GM23248 (cell line): Measurements from ENCODE around the gene SPAG9. TPM values are rescaled to one million over a fixed set of nuclear protein-coding genes. Genes with fewer than 3 reads are reported as not detected.

ENCODE experiments used
- DNase-seq: peaks from one replicate; pipeline ENCODE4 v3.0.0-alpha.2; 2015
- H2AFZ ChIP-seq: fragments of 200-600 bp; sonication (generic); 2 replicates; pipeline ENCODE4 v1.6.1; 2016; ENCODE audit warnings: antibody characterized with exemption
- H3F3A ChIP-seq: fragments of 200-600 bp; sonication (generic); 2 replicates; pipeline ENCODE4 v1.6.1; 2016; ENCODE audit warnings: mild to moderate bottlenecking, antibody characterized with exemption, mixed run types; ENCODE audit not compliant: insufficient read depth
- H3K27ac ChIP-seq: fragments of 200-600 bp; sonication (generic); 2 replicates; pipeline ENCODE4 v1.5.1; 2016; ENCODE audit warnings: mild to moderate bottlenecking
- H3K27me3 ChIP-seq: fragments of 200-600 bp; sonication (generic); replicated peaks from 2 replicates; pipeline ENCODE4 v1.6.1; 2016; ENCODE audit warnings: mild to moderate bottlenecking; ENCODE audit not compliant: insufficient read depth
- H3K36me3 ChIP-seq: fragments of 200-600 bp; sonication (generic); 2 replicates; pipeline ENCODE4 v1.6.1; 2016; ENCODE audit warnings: low read depth, mild to moderate bottlenecking
- H3K4me1 ChIP-seq: fragments of 200-600 bp; sonication (generic); 2 replicates; pipeline ENCODE4 v1.6.1; 2016; ENCODE audit warnings: mild to moderate bottlenecking; ENCODE audit not compliant: insufficient read depth
- H3K4me2 ChIP-seq: fragments of 200-600 bp; sonication (generic); one replicate; pipeline ENCODE4 v1.6.1; 2016; ENCODE audit warnings: mild to moderate bottlenecking; ENCODE audit not compliant: unreplicated experiment
- H3K4me3 ChIP-seq: fragments of 200-600 bp; sonication (generic); 2 replicates; pipeline ENCODE4 v1.5.1; 2016; ENCODE audit warnings: mild to moderate bottlenecking
- H3K79me2 ChIP-seq: fragments of 200-600 bp; sonication (generic); 2 replicates; pipeline ENCODE4 v1.6.1; 2016; ENCODE audit warnings: mild to moderate bottlenecking; ENCODE audit not compliant: insufficient read depth
- H3K9ac ChIP-seq: fragments of 200-600 bp; sonication (generic); 2 replicates; pipeline ENCODE4 v1.6.1; 2016; ENCODE audit warnings: mild to moderate bottlenecking
- H3K9me2 ChIP-seq: fragments of 200-600 bp; sonication (generic); 2 replicates; pipeline ENCODE4 v1.6.1; 2016; ENCODE audit warnings: mixed run types, mild to moderate bottlenecking, moderate library complexity; ENCODE audit not compliant: insufficient read depth
- H3K9me3 ChIP-seq: fragments of 200-600 bp; sonication (generic); one replicate; pipeline ENCODE4 v1.6.1; 2017; ENCODE audit warnings: low read depth
- H4K20me1 ChIP-seq: fragments of 200-600 bp; sonication (generic); 2 replicates; pipeline ENCODE4 v1.6.0; 2016; ENCODE audit not compliant: insufficient read depth
- EZH2 ChIP-seq: fragments of 200-600 bp; sonication (generic); IDR thresholded peaks from 2 replicates; pipeline ENCODE4 v1.6.1; 2018; ENCODE audit warnings: antibody characterized with exemption, mild to moderate bottlenecking; ENCODE audit not compliant: insufficient read depth, poor library complexity, severe bottlenecking
- EZH2phosphoT487 ChIP-seq: fragments of 200-600 bp; sonication (generic); IDR thresholded peaks from 2 replicates; pipeline ENCODE4 v1.6.1; 2018; ENCODE audit warnings: antibody characterized with exemption, moderate library complexity, mild to moderate bottlenecking, low read depth; ENCODE audit not compliant: insufficient read depth
- WGBS, 2 experiments: methylation state at CpG; one replicate each; pipeline ENCODE4 v1.1.6; 2015 to 2017; ENCODE audit warnings: low lambda C conversion rate in 2 of 2, low coverage in 1 of 2; ENCODE audit errors: missing lambda C conversion rate in 2 of 2; 5-methylcytosine and 5-hydroxymethylcytosine counted together
- in situ Hi-C: fragments of 300-500 bp; cut with MboI; formaldehyde crosslinking; loops from 2 replicates; pipeline ENCODE4 v1.15.0; 2020
- polyA plus RNA-seq: library from polyadenylated mRNA; unstranded; fragments of >200 nt; fragmentation: Nextera tagmentation; extraction: Ambion mirVana; gene quantifications from 2 replicates; pipeline ENCODE4 v1.2.1, GENCODE V29; 2016
- total RNA-seq: library from RNA; depleted of rRNA; stranded (reverse); fragments of >200 nt; shearing (Covaris generic); gene quantifications from 2 replicates; pipeline ENCODE4 v1.2.3, GENCODE V29; 2014

SPAG9 gene
- total and polyA plus RNA-seq, 2 experiments from 2014 or later, result 21.5 to 58.8 TPM

DNA sequence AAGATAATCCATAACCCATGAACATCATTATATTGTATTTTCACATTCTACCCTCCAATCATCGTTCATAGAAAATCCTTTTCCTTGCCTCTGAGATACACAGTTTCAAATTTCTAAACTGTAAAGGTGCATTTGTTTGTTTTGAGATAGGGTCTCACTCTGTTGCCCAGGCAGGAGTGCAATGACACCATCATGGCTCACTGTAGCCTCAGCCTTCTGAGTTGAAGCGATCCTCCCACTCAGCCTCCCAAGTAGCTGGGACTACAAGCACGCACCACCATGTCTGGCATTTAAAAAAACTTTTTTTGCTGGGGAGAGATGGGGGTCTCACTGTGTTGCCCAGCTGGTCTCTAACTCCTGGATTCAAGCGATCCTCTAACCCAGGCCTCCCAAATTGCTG is 196.4 kb downstream of the SPAG9 start:
- WGBS, 2 experiments, result 69 to 80% methylated on average over 4 of the region's 4 CpGs

GRCh38 chr17:50923611-50924010 is 197.1 kb downstream of the SPAG9 start:
- H3K4me3 ChIP-seq, result no peak overlapping the region
- in situ Hi-C loops, result no loop called here

More for the DNA sequence above, 196.4 kb downstream of the SPAG9 start:
- H3K9ac ChIP-seq, result no peak overlapping the region
- H2AFZ ChIP-seq, result no peak overlapping the region
- no peaks in the 10 kb centered on the region for H3K79me2 ChIP-seq
- DNase-seq, result no peak
- H3K4me3 ChIP-seq, result no peak overlapping the region
- no peaks in the 10 kb centered on the region for H3K9me3 ChIP-seq
- H3K4me2 ChIP-seq, result no peak overlapping the region
- H3K36me3 ChIP-seq, result no peaks in the 10 kb centered on the region
- H3K9me2 ChIP-seq, result no peaks in the 10 kb centered on the region
- H4K20me1 ChIP-seq, result no peaks in the 10 kb centered on the region
- 0 out of 2 replicates have a peak, but pooled peaks cover 4% of the 10 kb centered on the region for H3F3A ChIP-seq
- no peaks in the 10 kb centered on the region for H3K27me3 ChIP-seq
- peaks cover 12% of the 10 kb centered on the region for H3K4me1 ChIP-seq
- in situ Hi-C loops, result no loop called here
- TF ChIP-seq EZH2 (no peak), EZH2phosphoT487 (no peak)
- no peak overlapping the region for H3K27ac ChIP-seq

GRCh38 chr17:50922721-50923405 is 197.8 kb downstream of the SPAG9 start:
- TF ChIP-seq EZH2phosphoT487 (no peak), EZH2 (no peak)
- Histone ChIP-seq H3K4me1 (peaks cover 17% of the 10 kb centered on the region), H3K27me3 (no peaks in the 10 kb centered on the region), H2AFZ (no peak overlapping the region), H3K27ac (no peak overlapping the region), H3K4me2 (no peak overlapping the region), H3F3A (0 out of 2 replicates have a peak, but pooled peaks cover 4% of the 10 kb centered on the region), H3K9me2 (no peaks in the 10 kb centered on the region), H3K36me3 (no peaks in the 10 kb centered on the region), H3K9me3 (no peaks in the 10 kb centered on the region), H3K4me3 (no peak overlapping the region), H3K9ac (no peak overlapping the region), H4K20me1 (no peaks in the 10 kb centered on the region), H3K79me2 (no peaks in the 10 kb centered on the region)
- no peak for DNase-seq
- in situ Hi-C loops, result no loop called here
- 82 to 88% methylated on average over 6 of the region's 6 CpGs for WGBS, 2 experiments

More at GRCh38 chr17:50923611-50924010, 197.1 kb downstream of the SPAG9 start:
- Histone ChIP-seq H2AFZ (no peak overlapping the region), H3K9me3 (no peaks in the 10 kb centered on the region), H3K27ac (no peak overlapping the region), H3K4me1 (peaks cover 17% of the 10 kb centered on the region), H3F3A (0 out of 2 replicates have a peak, but pooled peaks cover 4% of the 10 kb centered on the region), H3K79me2 (no peaks in the 10 kb centered on the region), H3K36me3 (no peaks in the 10 kb centered on the region), H4K20me1 (no peaks in the 10 kb centered on the region), H3K27me3 (no peaks in the 10 kb centered on the region), H3K9me2 (no peaks in the 10 kb centered on the region), H3K9ac (no peak overlapping the region), H3K4me2 (no peak overlapping the region)
- no peak for TF ChIP-seq EZH2phosphoT487
- no peak for TF ChIP-seq EZH2
- DNase-seq, result no peak
- WGBS, 2 experiments, result 72 to 81% methylated on average over 2 of the region's 2 CpGs

GRCh38 chr17:50922107-50922506 is 198.6 kb downstream of the SPAG9 start:
- WGBS, 2 experiments, result 75 to 78% methylated on average over 2 of the region's 2 CpGs
- peak; percentile 21 for DNase-seq
- TF ChIP-seq EZH2phosphoT487 (no peak), EZH2 (no peak)
- Histone ChIP-seq H3K36me3 (no peaks in the 10 kb centered on the region), H4K20me1 (no peaks in the 10 kb centered on the region), H3K79me2 (no peaks in the 10 kb centered on the region), H3K4me1 (peaks cover 17% of the 10 kb centered on the region), H3K4me2 (no peak overlapping the region), H3F3A (0 out of 2 replicates have a peak, but pooled peaks cover 4% of the 10 kb centered on the region), H3K9me3 (no peaks in the 10 kb centered on the region), H3K4me3 (no peak overlapping the region), H3K27me3 (no peaks in the 10 kb centered on the region), H3K9me2 (no peaks in the 10 kb centered on the region), H3K27ac (no peak overlapping the region), H2AFZ (no peak overlapping the region), H3K9ac (no peak overlapping the region; the same call in 1 of the 2 replicates)
- in situ Hi-C loops, result no loop called here
